Sigmoid colon (tissue), 4 donors: Measurements from ENCODE around the gene ASXL1.

Source experiments
- CTCF ChIP-seq, 4 experiments: fragments of 450-650 bp in 3 of 4; fragments of 200-600 bp in 1 of 4; IDR thresholded peaks; one replicate each; pipeline ENCODE4 v1.5.1; 2016 to 2019; ENCODE audit warnings: antibody characterized with exemption in 4 of 4, mild to moderate bottlenecking in 3 of 4, moderate library complexity in 2 of 4
- EP300 ChIP-seq, 4 donors: sonication (generic); formaldehyde crosslinking; IDR thresholded peaks; one replicate each; pipeline ENCODE4 v1.6.1; 2017; ENCODE audit warnings: antibody characterized with exemption in 4 of 4
- POLR2A ChIP-seq, 2 donors: fragments of 450-650 bp; IDR thresholded peaks; one replicate each; pipeline ENCODE4 v1.6.1; 2016; ENCODE audit warnings: antibody characterized with exemption in 2 of 2, mild to moderate bottlenecking in 2 of 2, moderate library complexity in 2 of 2
- POLR2AphosphoS5 ChIP-seq, 4 donors: sonication (generic); formaldehyde crosslinking; IDR thresholded peaks; one replicate each; pipeline ENCODE4 v1.6.1; 2017; ENCODE audit warnings: antibody characterized with exemption in 4 of 4

- TF ChIP-seq CTCF (IDR thresholded peaks at IDR 0.05): no peak
- no peak for TF ChIP-seq POLR2AphosphoS5 (IDR thresholded peaks at IDR 0.05)
- TF ChIP-seq POLR2A (IDR thresholded peaks at IDR 0.05): no peak
- TF ChIP-seq EP300 (IDR thresholded peaks at IDR 0.05): no peak
Observed at GRCh38 chr20:32449057-32449889, 91.1 kb downstream of the ASXL1 start.
